C4-2B (cell line): ENCODE results near the gene ABCC2.
"Not testable (repeated sequence)": the region's sequence is repeated elsewhere in the genome, so short reads cannot be mapped to it uniquely, and the experiment has no call there.

Experiments used
- H3K27ac ChIP-seq: fragments of 450-650 bp; 2 replicates; pipeline ENCODE4 v1.5.1; 2017
- ZFX ChIP-seq: fragments of 450-650 bp; IDR thresholded peaks from 2 replicates; pipeline ENCODE4 v1.6.1; 2017
- TF ChIP-seq, protein P1 (sequence below): fragments of 450-650 bp; conservative IDR thresholded peaks from 2 replicates; pipeline ENCODE4 v1.5.1; 2017; ENCODE audit warnings: mild to moderate bottlenecking

ABCC2 gene

DNA sequence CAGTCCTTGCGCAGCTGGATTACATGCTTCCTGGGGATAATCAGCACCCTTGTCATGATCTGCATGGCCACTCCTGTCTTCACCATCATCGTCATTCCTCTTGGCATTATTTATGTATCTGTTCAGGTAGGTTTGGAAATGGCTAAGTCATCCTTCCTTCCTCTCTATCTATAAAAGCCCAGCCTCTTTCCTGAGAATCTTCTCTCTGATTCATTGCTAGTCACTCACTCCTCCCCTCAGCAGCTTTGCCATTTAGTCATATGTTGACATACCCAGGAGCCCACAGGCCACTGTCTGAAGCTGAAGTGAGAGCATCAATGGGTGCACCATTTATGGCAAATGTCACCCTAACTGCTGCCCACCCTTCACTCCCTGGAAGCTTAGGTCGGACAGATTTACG, 52.0 kb downstream of the ABCC2 start:
- TF ChIP-seq ZFX: no peak
- TF ChIP-seq, protein P1, sequence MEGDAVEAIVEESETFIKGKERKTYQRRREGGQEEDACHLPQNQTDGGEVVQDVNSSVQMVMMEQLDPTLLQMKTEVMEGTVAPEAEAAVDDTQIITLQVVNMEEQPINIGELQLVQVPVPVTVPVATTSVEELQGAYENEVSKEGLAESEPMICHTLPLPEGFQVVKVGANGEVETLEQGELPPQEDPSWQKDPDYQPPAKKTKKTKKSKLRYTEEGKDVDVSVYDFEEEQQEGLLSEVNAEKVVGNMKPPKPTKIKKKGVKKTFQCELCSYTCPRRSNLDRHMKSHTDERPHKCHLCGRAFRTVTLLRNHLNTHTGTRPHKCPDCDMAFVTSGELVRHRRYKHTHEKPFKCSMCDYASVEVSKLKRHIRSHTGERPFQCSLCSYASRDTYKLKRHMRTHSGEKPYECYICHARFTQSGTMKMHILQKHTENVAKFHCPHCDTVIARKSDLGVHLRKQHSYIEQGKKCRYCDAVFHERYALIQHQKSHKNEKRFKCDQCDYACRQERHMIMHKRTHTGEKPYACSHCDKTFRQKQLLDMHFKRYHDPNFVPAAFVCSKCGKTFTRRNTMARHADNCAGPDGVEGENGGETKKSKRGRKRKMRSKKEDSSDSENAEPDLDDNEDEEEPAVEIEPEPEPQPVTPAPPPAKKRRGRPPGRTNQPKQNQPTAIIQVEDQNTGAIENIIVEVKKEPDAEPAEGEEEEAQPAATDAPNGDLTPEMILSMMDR: no peak
- no peak overlapping the region for H3K27ac ChIP-seq

DNA sequence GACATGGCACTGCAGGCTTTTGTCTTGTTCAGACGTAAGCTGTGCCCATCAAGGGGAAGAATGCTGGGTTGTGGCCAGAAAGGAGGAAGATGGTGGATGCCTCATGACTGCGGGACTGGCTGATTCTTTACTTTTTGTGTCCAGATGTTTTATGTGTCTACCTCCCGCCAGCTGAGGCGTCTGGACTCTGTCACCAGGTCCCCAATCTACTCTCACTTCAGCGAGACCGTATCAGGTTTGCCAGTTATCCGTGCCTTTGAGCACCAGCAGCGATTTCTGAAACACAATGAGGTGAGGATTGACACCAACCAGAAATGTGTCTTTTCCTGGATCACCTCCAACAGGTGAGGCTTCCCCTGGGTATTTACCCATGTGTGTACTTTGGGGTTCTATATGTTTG, 53.5 kb downstream of the ABCC2 start:
- TF ChIP-seq ZFX: no peak
- TF ChIP-seq, protein P1: no peak
- no peak overlapping the region for H3K27ac ChIP-seq

DNA sequence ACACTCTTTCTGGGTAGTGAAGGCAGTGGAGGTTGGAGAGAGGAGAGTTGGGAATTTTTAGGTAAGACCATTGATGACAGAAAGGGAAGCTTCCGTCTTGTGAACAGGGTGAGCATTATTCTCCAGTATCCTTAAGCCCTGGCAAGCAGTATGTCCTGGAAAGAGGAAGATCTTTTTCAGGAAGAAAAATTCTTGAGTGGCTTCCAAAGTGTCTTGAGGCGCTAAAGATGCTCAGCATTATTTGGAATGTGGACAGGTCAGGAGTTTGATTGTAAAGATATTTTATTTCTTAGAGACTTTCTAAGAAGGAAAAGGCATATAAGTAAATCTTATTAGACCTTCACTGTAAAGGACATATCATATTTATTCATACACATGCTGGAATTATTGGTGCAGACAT, 54.3 kb downstream of the ABCC2 start:
- TF ChIP-seq, protein P1: no peak
- TF ChIP-seq ZFX: no peak
- H3K27ac ChIP-seq: no peak overlapping the region

DNA sequence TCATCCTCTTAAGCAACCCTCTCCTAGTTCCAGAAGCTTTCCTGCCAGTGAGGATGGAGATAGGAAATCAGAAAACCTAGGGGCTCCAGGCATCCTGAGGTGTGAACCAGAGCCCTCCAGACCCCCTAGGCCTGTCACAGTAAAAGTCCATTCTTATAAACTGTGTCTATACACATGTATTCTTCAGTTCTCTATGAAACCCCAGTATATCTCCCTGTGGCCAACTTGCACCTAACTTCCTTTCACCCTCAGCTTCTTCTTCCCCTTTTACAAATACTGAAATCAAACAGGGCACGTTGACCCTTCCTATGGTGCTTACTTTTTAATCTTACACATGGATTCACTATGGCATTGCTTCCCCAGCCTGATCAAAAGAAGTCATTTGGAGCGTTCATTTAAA, 58.4 kb downstream of the ABCC2 start:
- H3K27ac ChIP-seq: not testable (repeated sequence)

DNA sequence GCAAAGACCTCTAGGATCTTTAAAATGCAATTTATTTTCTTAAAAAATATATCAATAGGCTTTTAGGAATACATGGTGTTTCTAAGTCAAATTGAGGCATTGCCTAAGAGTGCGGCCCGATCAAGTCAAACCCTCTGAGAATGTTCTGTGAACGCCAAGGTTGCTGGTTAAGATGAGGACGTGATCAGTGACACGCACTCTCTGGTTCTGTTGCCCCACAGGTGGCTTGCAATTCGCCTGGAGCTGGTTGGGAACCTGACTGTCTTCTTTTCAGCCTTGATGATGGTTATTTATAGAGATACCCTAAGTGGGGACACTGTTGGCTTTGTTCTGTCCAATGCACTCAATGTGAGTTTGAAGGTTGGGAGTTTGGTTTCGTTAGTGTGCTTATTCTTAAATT, 59.3 kb downstream of the ABCC2 start:
- H3K27ac ChIP-seq: no peak overlapping the region
- no peak for TF ChIP-seq ZFX
- TF ChIP-seq, protein P1: no peak

DNA sequence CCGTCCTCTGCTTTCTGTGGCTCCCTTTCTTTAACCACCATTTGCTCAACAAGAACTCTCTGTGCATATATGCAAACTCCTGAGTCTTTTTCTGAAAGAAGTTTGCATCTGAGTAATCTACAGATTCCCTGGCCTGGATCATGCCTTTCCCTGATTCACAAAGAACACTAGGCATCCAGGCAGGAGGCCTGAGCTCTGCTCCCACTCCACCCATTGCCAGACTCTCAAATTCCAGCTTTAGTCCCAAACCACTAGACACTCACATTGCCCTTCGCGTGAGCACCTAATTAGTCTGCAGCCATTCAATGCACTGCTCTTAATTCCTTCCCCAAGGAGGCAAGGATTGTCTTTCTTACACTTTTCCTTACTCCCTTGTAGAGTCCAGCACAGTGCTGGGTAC, 60.9 kb downstream of the ABCC2 start:
- TF ChIP-seq, protein P1: no peak
- TF ChIP-seq ZFX: no peak
- H3K27ac ChIP-seq: no peak overlapping the region

DNA sequence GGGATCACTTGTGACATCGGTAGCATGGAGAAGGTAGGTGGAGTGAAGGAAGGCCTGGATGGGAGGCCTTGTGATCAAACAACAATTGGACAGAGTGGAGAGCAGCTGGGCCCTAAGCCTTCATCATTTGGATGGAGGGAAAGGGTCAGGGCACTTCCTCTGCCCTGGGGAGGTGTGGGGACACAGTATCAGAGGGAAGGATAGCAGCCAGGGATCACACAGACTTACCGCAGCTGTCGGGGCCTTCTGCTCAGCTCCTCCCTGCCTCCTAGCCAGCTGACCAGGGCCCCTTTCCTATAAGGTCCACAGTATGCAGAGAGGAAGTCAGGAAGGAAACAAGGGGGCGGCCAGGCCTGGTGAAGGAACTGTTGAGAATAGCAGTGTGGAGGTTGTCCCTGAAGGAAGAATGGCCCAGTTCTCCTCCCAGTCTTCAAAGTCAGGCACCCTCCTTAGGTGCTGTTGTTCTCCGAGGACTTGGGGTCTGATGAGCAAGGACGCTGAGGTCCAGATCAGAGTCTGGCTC, 62.1 kb downstream of the ABCC2 start:
- TF ChIP-seq, protein P1: no peak
- no peak for TF ChIP-seq ZFX
- no peak overlapping the region for H3K27ac ChIP-seq

DNA sequence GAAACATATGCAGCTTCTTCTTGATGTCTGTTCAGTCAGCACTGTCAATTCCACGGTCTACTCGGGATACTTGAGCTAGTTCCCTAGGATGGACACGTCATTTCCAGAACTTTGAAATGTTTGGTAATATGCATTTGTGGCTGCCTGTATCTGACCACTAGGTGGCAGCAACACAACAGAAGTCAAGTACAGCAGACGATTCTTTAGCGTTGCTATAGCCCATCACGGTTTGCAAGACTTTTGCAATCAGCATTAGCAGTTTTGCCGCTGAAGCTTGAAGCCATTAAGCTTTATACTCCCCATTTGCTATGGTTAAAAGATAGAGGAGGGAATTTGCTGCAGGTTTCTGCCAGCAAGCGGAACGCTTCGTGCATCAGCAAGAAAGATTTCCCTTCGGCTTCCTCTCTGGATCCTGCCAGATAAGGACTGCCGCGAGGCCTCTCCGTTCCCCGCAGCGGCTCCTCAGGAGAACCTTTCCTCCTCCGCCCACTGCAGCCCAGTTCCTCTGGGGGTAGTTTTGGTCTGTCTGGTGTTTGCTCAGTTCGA, 63.5 kb downstream of the ABCC2 start:
- H3K27ac ChIP-seq: no peak overlapping the region
- TF ChIP-seq, protein P1: peak; percentile 78
- TF ChIP-seq ZFX: no peak
